GM12892 (cell line): ENCODE data around the gene CCDC15.

Experiments used
- POLR2A ChIP-seq: IDR thresholded peaks from 2 replicates; pipeline ENCODE4 v1.6.1; 2011; ENCODE audit warnings: low read depth, low read length, control low read depth
- POLR2AphosphoS5 ChIP-seq: IDR thresholded peaks from 2 replicates; pipeline ENCODE4 v1.6.1; 2011; ENCODE audit warnings: low read depth, low read length, control low read depth

- TF ChIP-seq POLR2AphosphoS5 (no peak), POLR2A (no peak)
Measured at GRCh38 chr11:124955035-124955434, 1.0 kb downstream of the CCDC15 start.
